ENCODE data around the gene OLFM1. TPM values are rescaled to one million over a fixed set of nuclear protein-coding genes. Genes with fewer than 3 reads are reported as not detected.

Gene OLFM1
- total RNA-seq, result not detected
- polyA plus RNA-seq, result not detected

DNA sequence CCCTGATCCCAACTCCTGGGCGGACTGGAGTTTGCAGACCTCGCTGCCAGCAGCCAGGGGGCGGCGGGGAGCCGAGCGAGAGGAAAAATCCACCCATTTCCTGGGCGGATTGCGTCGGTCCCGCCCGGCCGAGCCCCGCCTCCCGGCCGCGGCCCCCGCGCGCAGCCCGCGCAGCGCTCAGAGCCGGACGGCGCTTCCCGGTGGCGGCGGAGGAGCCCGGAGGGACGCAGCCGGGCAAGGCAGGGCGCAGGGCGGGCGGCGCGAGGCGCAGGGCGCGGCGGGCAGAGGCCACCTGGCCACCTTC lies at the start of gene OLFM1:
Gene OLFM1, plus strand, starts transcription at position 180 of the 304 bp plus-strand sequence. CDS start 322 bp downstream, outside the sequence.
- DNase-seq, result no peak
- Mint-ChIP-seq H3K36me3 (no peaks in the 10 kb centered on the region), H3K27me3 (peaks cover 33 to 44% of the 10 kb centered on the region in 2 donors), H3K4me3 (no peak within 1 kb of the TSS), H3K9me3 (peaks cover 0 to 4% (median 0%) of the 10 kb centered on the region in 8 donors), H3K4me1 (peaks cover 0 to 12% (median 2%) of the 10 kb centered on the region in 4 donors), H3K27ac (no peak within 1 kb of the TSS)
- no peak within 1 kb of the TSS for H3K4me3 ChIP-seq (ENCODE audit: low read length in 2 of 2)
- intact Hi-C loops (cut with micrococcal nuclease), result no loop called here
- CTCF ChIA-PET (ENCODE audit: partially characterized antibody), result no interaction called here
- POLR2A ChIA-PET (ENCODE audit: partially characterized antibody), result no interaction called here
- H3K27ac ChIP-seq (ENCODE audit: low read depth, low read length), result no peak within 1 kb of the TSS
- no peaks in the 10 kb centered on the region for H3K4me1 ChIP-seq (ENCODE audit: insufficient read depth, low read length)
- H3K9me3 ChIP-seq (ENCODE audit: control insufficient read depth in 1 of 2, low read length in 2 of 2), result no peaks in the 10 kb centered on the region
- H3K36me3 ChIP-seq (ENCODE audit: insufficient read depth, low read length), result no peaks in the 10 kb centered on the region
- H3K27me3 ChIP-seq (ENCODE audit: insufficient read depth, low read length), result no peaks in the 10 kb centered on the region

DNA sequence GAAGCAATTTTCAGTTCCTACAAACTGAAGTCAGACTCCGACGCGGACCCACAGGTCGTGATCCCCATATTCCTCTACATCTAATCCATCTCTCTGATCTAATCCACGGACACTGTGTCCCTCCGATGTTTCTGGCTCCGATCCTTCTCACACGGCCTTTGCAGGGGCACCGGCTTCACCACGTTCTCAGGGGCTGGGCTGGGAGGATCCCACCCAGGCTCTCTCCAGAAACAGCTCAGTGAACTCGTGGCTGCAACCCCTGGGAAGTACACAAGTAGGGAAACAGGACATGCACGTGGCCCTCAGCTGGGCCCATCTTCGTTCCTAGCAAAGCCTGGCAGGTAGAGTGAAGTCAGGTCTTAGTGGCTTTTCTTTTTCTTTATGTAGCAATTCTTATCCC lies 49.1 kb upstream of the OLFM1 start:
- ChIA-PET POLR2A (ENCODE audit: partially characterized antibody) (no interaction called here), CTCF (ENCODE audit: partially characterized antibody) (no interaction called here)
- no peak overlapping the region for H3K4me3 Mint-ChIP-seq
- Histone ChIP-seq H3K4me3 (ENCODE audit: low read length in 2 of 2) (no peak overlapping the region), H3K27ac (ENCODE audit: low read depth, low read length) (no peak overlapping the region), H3K36me3 (ENCODE audit: insufficient read depth, low read length) (no peaks in the 10 kb centered on the region), H3K27me3 (ENCODE audit: insufficient read depth, low read length) (no peaks in the 10 kb centered on the region), H3K9me3 (ENCODE audit: control insufficient read depth in 1 of 2, low read length in 2 of 2) (no peaks in the 10 kb centered on the region), H3K4me1 (ENCODE audit: insufficient read depth, low read length) (no peaks in the 10 kb centered on the region)
- peaks cover 0 to 1% (median 0%) of the 10 kb centered on the region in 8 donors for H3K9me3 Mint-ChIP-seq
- H3K27me3 Mint-ChIP-seq, result peaks cover 5 to 15% of the 10 kb centered on the region in 2 donors
- DNase-seq, result no peak
- H3K4me1 Mint-ChIP-seq, result no peaks in the 10 kb centered on the region
- intact Hi-C loops (cut with micrococcal nuclease), result no loop called here
- no peak overlapping the region for H3K27ac Mint-ChIP-seq
- H3K36me3 Mint-ChIP-seq, result no peaks in the 10 kb centered on the region

DNA sequence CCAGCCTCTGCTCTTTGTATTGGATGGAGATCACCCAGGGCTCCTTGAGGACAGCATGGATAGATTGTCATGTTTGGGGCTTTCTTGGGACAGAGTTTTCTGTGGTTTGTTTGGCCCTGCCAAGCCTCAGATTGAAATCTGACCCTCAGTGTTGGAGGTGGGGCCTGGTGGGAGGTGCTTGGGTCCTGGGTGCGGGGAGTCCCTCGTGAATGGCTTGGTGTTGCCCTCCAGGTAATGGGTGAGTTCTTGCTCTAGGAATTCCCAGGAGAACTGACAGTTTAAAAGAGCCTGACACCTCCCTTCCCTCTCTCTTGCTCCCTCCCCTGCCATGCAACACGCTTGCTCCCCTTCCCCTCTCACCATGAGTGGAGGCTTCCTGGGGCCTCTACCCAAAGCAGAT lies 48.6 kb upstream of the OLFM1 start:
- no peaks in the 10 kb centered on the region for H3K4me1 ChIP-seq (ENCODE audit: insufficient read depth, low read length)
- peaks cover 0 to 1% (median 0%) of the 10 kb centered on the region in 8 donors for H3K9me3 Mint-ChIP-seq
- no peaks in the 10 kb centered on the region for H3K36me3 Mint-ChIP-seq
- ChIA-PET CTCF (ENCODE audit: partially characterized antibody) (no interaction called here), POLR2A (ENCODE audit: partially characterized antibody) (no interaction called here)
- no peak overlapping the region for H3K27ac ChIP-seq (ENCODE audit: low read depth, low read length)
- H3K27me3 Mint-ChIP-seq, result peaks cover 5 to 15% of the 10 kb centered on the region in 2 donors
- no peaks in the 10 kb centered on the region for H3K9me3 ChIP-seq (ENCODE audit: control insufficient read depth in 1 of 2, low read length in 2 of 2)
- no peak for DNase-seq
- intact Hi-C loops (cut with micrococcal nuclease), result no loop called here
- H3K4me3 ChIP-seq (ENCODE audit: low read length in 2 of 2), result no peak overlapping the region
- no peak overlapping the region for H3K4me3 Mint-ChIP-seq
- no peaks in the 10 kb centered on the region for H3K36me3 ChIP-seq (ENCODE audit: insufficient read depth, low read length)
- H3K4me1 Mint-ChIP-seq, result no peaks in the 10 kb centered on the region
- H3K27me3 ChIP-seq (ENCODE audit: insufficient read depth, low read length), result no peaks in the 10 kb centered on the region
- H3K27ac Mint-ChIP-seq, result no peak overlapping the region

DNA sequence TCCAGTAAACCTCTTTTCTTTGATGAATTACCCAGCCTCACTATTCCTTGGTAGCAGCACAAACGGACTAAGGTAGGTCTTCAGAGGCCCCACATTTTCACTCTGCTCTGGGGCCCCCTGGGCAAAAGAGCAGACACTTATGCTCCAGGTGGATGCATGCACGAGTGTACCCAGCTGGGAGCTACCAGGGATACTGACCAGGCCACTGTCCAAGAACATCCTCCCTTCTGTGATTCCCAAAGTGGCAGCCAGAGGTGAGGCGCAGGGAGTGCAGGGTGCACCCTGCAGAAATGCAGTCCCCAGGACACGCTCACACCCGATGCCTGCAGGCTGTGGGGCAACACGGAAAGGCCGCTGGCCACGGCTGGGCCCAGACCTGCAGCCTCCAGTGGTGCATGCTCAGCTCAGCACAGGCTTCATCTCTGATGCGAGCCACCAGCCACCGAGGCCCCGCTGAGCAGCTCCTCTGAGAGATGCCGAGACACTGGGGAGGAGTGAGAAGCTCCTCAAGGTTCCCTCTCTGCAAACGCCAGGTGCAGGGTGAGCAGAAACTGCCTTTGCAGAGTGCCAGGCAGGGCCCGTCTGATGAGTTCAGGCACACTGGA lies 48.1 kb upstream of the OLFM1 start:
- POLR2A ChIA-PET (ENCODE audit: partially characterized antibody), result no interaction called here
- CTCF ChIA-PET (ENCODE audit: partially characterized antibody), result no interaction called here
- no peak for DNase-seq

DNA sequence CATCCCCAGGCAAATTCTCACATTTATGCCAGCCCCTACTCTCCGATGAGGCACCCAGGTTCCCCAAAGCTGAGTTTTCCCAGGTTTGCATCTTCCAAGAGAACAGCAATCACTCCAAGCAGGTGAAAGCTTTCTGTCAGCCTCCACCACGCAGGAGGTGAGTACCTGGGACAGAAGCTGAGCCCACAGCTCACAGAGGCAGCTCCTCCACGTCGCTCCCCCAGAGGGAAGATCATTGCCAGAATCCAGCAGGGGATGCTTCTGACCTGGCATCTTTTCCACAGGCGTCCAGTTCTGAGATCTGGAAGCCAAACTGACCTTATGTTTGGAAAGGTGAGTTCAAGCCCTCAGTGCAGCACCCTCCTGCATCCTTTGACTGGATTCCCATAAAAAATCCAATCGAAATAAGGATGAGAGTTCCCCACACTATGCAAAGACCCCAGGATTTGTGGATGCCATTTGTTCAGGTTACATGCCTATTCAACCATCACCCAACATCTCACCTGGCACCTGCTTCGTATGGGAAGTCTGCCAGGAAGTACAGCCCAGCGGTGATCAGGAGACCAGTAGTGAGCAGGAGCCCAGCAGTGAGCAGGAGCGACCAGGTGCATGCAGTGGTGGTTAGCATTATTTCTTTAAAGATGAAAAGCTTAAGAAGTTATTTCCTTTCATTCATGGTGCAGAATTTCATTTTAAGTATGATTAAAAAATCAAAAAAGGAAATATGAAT lies 47.4 kb upstream of the OLFM1 start:
- H3K36me3 ChIP-seq (ENCODE audit: insufficient read depth, low read length), result no peaks in the 10 kb centered on the region
- H3K27ac ChIP-seq (ENCODE audit: low read depth, low read length), result no peak overlapping the region
- intact Hi-C loops (cut with micrococcal nuclease), result no loop called here
- no peak for DNase-seq
- Mint-ChIP-seq H3K9me3 (no peaks in the 10 kb centered on the region), H3K36me3 (no peaks in the 10 kb centered on the region), H3K27ac (no peak overlapping the region), H3K27me3 (peaks cover 5 to 23% of the 10 kb centered on the region in 2 donors), H3K4me3 (no peak overlapping the region), H3K4me1 (no peaks in the 10 kb centered on the region)
- no peaks in the 10 kb centered on the region for H3K4me1 ChIP-seq (ENCODE audit: insufficient read depth, low read length)
- no peak overlapping the region for H3K4me3 ChIP-seq (ENCODE audit: low read length in 2 of 2)
- ChIA-PET CTCF (ENCODE audit: partially characterized antibody) (no interaction called here), POLR2A (ENCODE audit: partially characterized antibody) (no interaction called here)
- no peaks in the 10 kb centered on the region for H3K27me3 ChIP-seq (ENCODE audit: insufficient read depth, low read length)
- H3K9me3 ChIP-seq (ENCODE audit: control insufficient read depth in 1 of 2, low read length in 2 of 2), result no peaks in the 10 kb centered on the region

More for the DNA sequence above, 48.1 kb upstream of the OLFM1 start:
- intact Hi-C loops (cut with micrococcal nuclease), result no loop called here
- Mint-ChIP-seq H3K4me1 (no peaks in the 10 kb centered on the region), H3K27ac (no peak overlapping the region), H3K36me3 (no peaks in the 10 kb centered on the region), H3K4me3 (no peak overlapping the region), H3K27me3 (peaks cover 5 to 19% of the 10 kb centered on the region in 2 donors), H3K9me3 (no peaks in the 10 kb centered on the region)
- H3K36me3 ChIP-seq (ENCODE audit: insufficient read depth, low read length), result no peaks in the 10 kb centered on the region
- no peaks in the 10 kb centered on the region for H3K9me3 ChIP-seq (ENCODE audit: control insufficient read depth in 1 of 2, low read length in 2 of 2)
- H3K27ac ChIP-seq (ENCODE audit: low read depth, low read length), result no peak overlapping the region
- no peak overlapping the region for H3K4me3 ChIP-seq (ENCODE audit: low read length in 2 of 2)
- no peaks in the 10 kb centered on the region for H3K4me1 ChIP-seq (ENCODE audit: insufficient read depth, low read length)
- H3K27me3 ChIP-seq (ENCODE audit: insufficient read depth, low read length), result no peaks in the 10 kb centered on the region

DNA sequence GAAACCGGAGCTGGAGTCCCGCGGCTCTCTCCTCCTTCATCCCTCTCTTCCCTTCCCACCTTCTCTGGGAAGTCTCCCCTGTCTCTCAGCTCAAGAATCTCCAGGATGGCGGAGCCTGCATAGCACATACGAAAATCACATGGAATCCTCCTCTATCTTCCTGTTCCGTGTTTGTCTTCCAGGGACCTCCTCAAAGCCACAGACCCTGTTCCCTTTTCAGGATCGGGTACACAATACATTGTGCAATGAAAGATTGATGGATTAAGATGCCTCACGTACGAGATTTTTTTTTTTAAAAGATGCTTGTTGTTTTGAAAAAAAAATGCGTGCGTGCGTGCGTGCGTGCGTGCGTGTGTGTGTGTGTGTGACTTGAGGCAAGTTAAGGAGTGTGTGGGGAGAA lies 46.6 kb upstream of the OLFM1 start:
- Histone ChIP-seq H3K36me3 (ENCODE audit: insufficient read depth, low read length) (no peaks in the 10 kb centered on the region), H3K4me1 (ENCODE audit: insufficient read depth, low read length) (no peaks in the 10 kb centered on the region), H3K27ac (ENCODE audit: low read depth, low read length) (no peak overlapping the region), H3K27me3 (ENCODE audit: insufficient read depth, low read length) (no peaks in the 10 kb centered on the region), H3K9me3 (ENCODE audit: control insufficient read depth in 1 of 2, low read length in 2 of 2) (no peaks in the 10 kb centered on the region), H3K4me3 (ENCODE audit: low read length in 2 of 2) (no peak overlapping the region)
- Mint-ChIP-seq H3K4me1 (no peaks in the 10 kb centered on the region), H3K36me3 (no peaks in the 10 kb centered on the region), H3K27ac (no peak overlapping the region), H3K4me3 (no peak overlapping the region), H3K27me3 (peaks cover 5 to 29% of the 10 kb centered on the region in 2 donors), H3K9me3 (peaks cover 0 to 2% (median 0%) of the 10 kb centered on the region in 8 donors)
- DNase-seq, result no peak
- intact Hi-C loops (cut with micrococcal nuclease), result no loop called here
- CTCF ChIA-PET (ENCODE audit: partially characterized antibody), result no interaction called here
- POLR2A ChIA-PET (ENCODE audit: partially characterized antibody), result no interaction called here

DNA sequence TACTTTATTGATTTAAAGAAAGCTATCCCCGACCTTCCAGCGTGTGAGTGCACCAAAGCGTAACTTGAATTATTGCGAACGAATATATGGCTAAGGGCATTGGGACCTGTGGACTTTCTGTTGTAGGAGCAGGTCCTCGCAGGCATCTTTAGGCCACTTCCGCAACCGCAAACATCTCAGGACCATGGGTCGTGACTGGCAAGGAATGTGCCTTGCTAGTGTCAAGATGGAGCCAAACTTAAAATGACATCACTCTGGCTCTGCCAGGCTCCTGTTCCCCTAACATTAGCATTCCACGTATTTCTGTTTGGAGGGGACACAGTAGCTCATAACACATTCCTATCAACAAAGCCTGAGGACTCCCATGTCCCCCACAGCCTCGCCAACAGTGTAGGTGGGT lies 44.1 kb upstream of the OLFM1 start:
- H3K27ac Mint-ChIP-seq, result no peak overlapping the region
- no peak overlapping the region for H3K4me3 Mint-ChIP-seq
- no peaks in the 10 kb centered on the region for H3K4me1 Mint-ChIP-seq
- no peaks in the 10 kb centered on the region for H3K36me3 Mint-ChIP-seq
- no peak for DNase-seq
- Histone ChIP-seq H3K27ac (ENCODE audit: low read depth, low read length) (no peak overlapping the region), H3K4me1 (ENCODE audit: insufficient read depth, low read length) (no peaks in the 10 kb centered on the region), H3K27me3 (ENCODE audit: insufficient read depth, low read length) (no peaks in the 10 kb centered on the region), H3K4me3 (ENCODE audit: low read length in 2 of 2) (no peak overlapping the region), H3K36me3 (ENCODE audit: insufficient read depth, low read length) (no peaks in the 10 kb centered on the region), H3K9me3 (ENCODE audit: control insufficient read depth in 1 of 2, low read length in 2 of 2) (no peaks in the 10 kb centered on the region)
- CTCF ChIA-PET (ENCODE audit: partially characterized antibody), result no interaction called here
- intact Hi-C loops (cut with micrococcal nuclease), result no loop called here
- H3K9me3 Mint-ChIP-seq, result peaks cover 0 to 2% (median 0%) of the 10 kb centered on the region in 8 donors
- POLR2A ChIA-PET (ENCODE audit: partially characterized antibody), result no interaction called here
- H3K27me3 Mint-ChIP-seq, result peaks cover 7 to 27% of the 10 kb centered on the region in 2 donors

All from CD4-positive, alpha-beta memory T cell (primary cell).